ENCODE measurements around the gene SWSAP1.

Gene SWSAP1

GRCh38 chr19:11390359-11390758 is 15.9 kb downstream of the SWSAP1 start:
- ChIA-PET CTCF (interaction anchor here (0.5 to 2.4 kb wide), 5 partner anchors 7 to 94 kb away, joined by 3 to 15 read pairs (median 3); no protein-coding TSS in a partner anchor), POLR2A (interaction anchor here (1.0 to 2.0 kb wide), 3 partner anchors 9 to 94 kb away, joined by 3 to 8 read pairs (median 5); partner anchors contain the start of gene SWSAP1)
- Histone ChIP-seq H3K4me3 (ENCODE audit: low read depth, low read length) (no peak overlapping the region), H3K36me3 (ENCODE audit: control insufficient read depth in 2 of 2, insufficient read depth in 1 of 2, low read length in 2 of 2) (no peaks in the 10 kb centered on the region), H3K9me3 (ENCODE audit: control insufficient read depth, insufficient read depth, low read depth, low read length) (no peaks in the 10 kb centered on the region), H3K27ac (ENCODE audit: extremely low read depth, low read depth, low read length) (no peak overlapping the region), H3K4me1 (ENCODE audit: control insufficient read depth, insufficient read depth, low read length) (no peaks in the 10 kb centered on the region)
- TF ChIP-seq ZIC2 (tag by site-specific recombination; IDR thresholded peaks at IDR 0.05) (no peak), GLIS2 (tag by site-specific recombination; IDR thresholded peaks at IDR 0.05) (no peak), ZNF248 (tag by site-specific recombination; IDR thresholded peaks at IDR 0.05) (no peak), ZBTB49 (tag by site-specific recombination; IDR thresholded peaks at IDR 0.05; ENCODE audit: low read depth) (no peak), ZNF837 (tag by site-specific recombination; IDR thresholded peaks at IDR 0.05) (no peak), SALL2 (tag by site-specific recombination; IDR thresholded peaks at IDR 0.05; ENCODE audit: borderline replicate concordance) (no peak), TRIM28 (IDR thresholded peaks at IDR 0.05; ENCODE audit: borderline replicate concordance, low read length) (no peak), ZNF596 (tag by site-specific recombination; IDR thresholded peaks at IDR 0.05) (no peak), ZNF18 (tag by site-specific recombination; IDR thresholded peaks at IDR 0.05) (no peak), ZNF624 (tag by site-specific recombination; IDR thresholded peaks at IDR 0.05) (no peak), ZNF169 (tag by site-specific recombination; IDR thresholded peaks at IDR 0.05) (no peak), ZNF558 (tag by site-specific recombination; IDR thresholded peaks at IDR 0.05) (no peak), ZNF677 (tag by site-specific recombination; IDR thresholded peaks at IDR 0.05) (no peak), FEZF1 (tag by site-specific recombination; IDR thresholded peaks at IDR 0.05) (no peak), ZNF302 (tag by site-specific recombination; IDR thresholded peaks at IDR 0.05; ENCODE audit: low read depth) (no peak), MYNN (tag by site-specific recombination; IDR thresholded peaks at IDR 0.05; ENCODE audit: borderline replicate concordance) (no peak)
- TF ChIP-seq, protein P1, sequence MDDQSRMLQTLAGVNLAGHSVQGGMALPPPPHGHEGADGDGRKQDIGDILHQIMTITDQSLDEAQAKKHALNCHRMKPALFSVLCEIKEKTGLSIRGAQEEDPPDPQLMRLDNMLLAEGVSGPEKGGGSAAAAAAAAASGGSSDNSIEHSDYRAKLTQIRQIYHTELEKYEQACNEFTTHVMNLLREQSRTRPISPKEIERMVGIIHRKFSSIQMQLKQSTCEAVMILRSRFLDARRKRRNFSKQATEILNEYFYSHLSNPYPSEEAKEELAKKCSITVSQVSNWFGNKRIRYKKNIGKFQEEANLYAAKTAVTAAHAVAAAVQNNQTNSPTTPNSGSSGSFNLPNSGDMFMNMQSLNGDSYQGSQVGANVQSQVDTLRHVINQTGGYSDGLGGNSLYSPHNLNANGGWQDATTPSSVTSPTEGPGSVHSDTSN (CRISPR knock-in tag; IDR thresholded peaks at IDR 0.05) = no peak
- TF ChIP-seq, protein P2, sequence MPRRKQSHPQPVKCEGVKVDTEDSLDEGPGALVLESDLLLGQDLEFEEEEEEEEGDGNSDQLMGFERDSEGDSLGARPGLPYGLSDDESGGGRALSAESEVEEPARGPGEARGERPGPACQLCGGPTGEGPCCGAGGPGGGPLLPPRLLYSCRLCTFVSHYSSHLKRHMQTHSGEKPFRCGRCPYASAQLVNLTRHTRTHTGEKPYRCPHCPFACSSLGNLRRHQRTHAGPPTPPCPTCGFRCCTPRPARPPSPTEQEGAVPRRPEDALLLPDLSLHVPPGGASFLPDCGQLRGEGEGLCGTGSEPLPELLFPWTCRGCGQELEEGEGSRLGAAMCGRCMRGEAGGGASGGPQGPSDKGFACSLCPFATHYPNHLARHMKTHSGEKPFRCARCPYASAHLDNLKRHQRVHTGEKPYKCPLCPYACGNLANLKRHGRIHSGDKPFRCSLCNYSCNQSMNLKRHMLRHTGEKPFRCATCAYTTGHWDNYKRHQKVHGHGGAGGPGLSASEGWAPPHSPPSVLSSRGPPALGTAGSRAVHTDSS (tag by site-specific recombination; IDR thresholded peaks at IDR 0.05) = no peak

GRCh38 chr19:11390933-11391680 is 16.6 kb downstream of the SWSAP1 start:
- Histone ChIP-seq H3K27ac (ENCODE audit: extremely low read depth, low read depth, low read length) (no peak overlapping the region), H3K9me3 (ENCODE audit: control insufficient read depth, insufficient read depth, low read depth, low read length) (no peaks in the 10 kb centered on the region), H3K4me3 (ENCODE audit: low read depth, low read length) (no peak overlapping the region), H3K4me1 (ENCODE audit: control insufficient read depth, insufficient read depth, low read length) (no peaks in the 10 kb centered on the region), H3K36me3 (ENCODE audit: control insufficient read depth in 2 of 2, insufficient read depth in 1 of 2, low read length in 2 of 2) (no peaks in the 10 kb centered on the region)
- POLR2A ChIA-PET = interaction anchor here (0.7 to 2.0 kb wide), 4 partner anchors 10 to 395 kb away, joined by 3 to 8 read pairs (median 4); partner anchors contain the start of gene SWSAP1
- CTCF ChIA-PET = interaction anchor here (0.5 to 2.4 kb wide), 7 partner anchors 8 to 126 kb away, joined by 3 to 15 read pairs (median 3); no protein-coding TSS in a partner anchor
- no peak for TF ChIP-seq ZNF560 (tag by site-specific recombination; IDR thresholded peaks at IDR 0.05; ENCODE audit: borderline replicate concordance)
- no peak for TF ChIP-seq SP7 (tag by site-specific recombination; IDR thresholded peaks at IDR 0.05)
- TF ChIP-seq REST (tag by site-specific recombination; IDR thresholded peaks at IDR 0.05) = no peak
- no peak for TF ChIP-seq GLI4 (tag by site-specific recombination; IDR thresholded peaks at IDR 0.05)
- TF ChIP-seq ZNF837 (tag by site-specific recombination; IDR thresholded peaks at IDR 0.05) = no peak
- no peak for TF ChIP-seq ZNF600 (tag by site-specific recombination; IDR thresholded peaks at IDR 0.05)
- no peak for TF ChIP-seq MEIS1 (CRISPR knock-in tag; IDR thresholded peaks at IDR 0.05; ENCODE audit: borderline replicate concordance)
- no peak for TF ChIP-seq BCL11B (tag by site-specific recombination; IDR thresholded peaks at IDR 0.05; ENCODE audit: low read depth)
